Aorta (tissue), 5 donors: ENCODE results near the gene L1TD1. TPM values are rescaled to one million over a fixed set of nuclear protein-coding genes. Genes with fewer than 3 reads are reported as not detected.
"Not testable (repeated sequence)": the region's sequence is repeated elsewhere in the genome, so short reads cannot be mapped to it uniquely, and the experiment has no call there.

Experiments used
- ATAC-seq: fragments of 200-7000 bp; cut with Tn5 transposase; one replicate; pipeline ENCODE4 v1.9.1; 2022; ENCODE audit warnings: moderate library complexity; ENCODE audit not compliant: low FRiP score
- DNase-seq, 2 donors: peaks; one replicate each; pipeline ENCODE4 v3.0.0-alpha.2; 2020
- H3K27ac ChIP-seq, 2 donors: one replicate each; pipeline ENCODE4 v1.5.1; 2013; ENCODE audit warnings: low read length in 2 of 2, mild to moderate bottlenecking in 2 of 2, moderate library complexity in 2 of 2, control low read depth in 1 of 2, inconsistent platforms in 1 of 2, low read depth in 1 of 2
- H3K27me3 ChIP-seq, 2 donors: one replicate each; pipeline ENCODE4 v1.6.1; 2013; ENCODE audit warnings: control low read depth in 1 of 2, low read length in 1 of 2, mild to moderate bottlenecking in 1 of 2, moderate library complexity in 1 of 2; ENCODE audit not compliant: insufficient read depth in 2 of 2, control insufficient read depth in 1 of 2
- H3K36me3 ChIP-seq, 2 donors: one replicate each; pipeline ENCODE4 v1.6.1; 2013; ENCODE audit warnings: control low read depth in 1 of 2, low read length in 1 of 2, mild to moderate bottlenecking in 1 of 2; ENCODE audit not compliant: insufficient read depth in 2 of 2, control insufficient read depth in 1 of 2
- H3K4me1 ChIP-seq, 2 donors: one replicate each; pipeline ENCODE4 v1.6.1; 2013; ENCODE audit warnings: low read length in 2 of 2, control low read depth in 1 of 2, mild to moderate bottlenecking in 1 of 2, moderate library complexity in 1 of 2; ENCODE audit not compliant: insufficient read depth in 2 of 2, control insufficient read depth in 1 of 2
- H3K4me3 ChIP-seq, 2 donors: one replicate each; pipeline ENCODE4 v1.5.1; 2013; ENCODE audit warnings: low read length in 2 of 2, control low read depth in 1 of 2, mild to moderate bottlenecking in 1 of 2
- H3K9me3 ChIP-seq: one replicate; pipeline ENCODE4 v1.6.1; 2013; ENCODE audit warnings: mild to moderate bottlenecking, low read length; ENCODE audit not compliant: control insufficient read depth
- WGBS, 2 donors: extraction: QIAGEN DNeasy Blood & Tissue Kit; methylation state at CpG; one replicate each; pipeline ENCODE4 v1.1.7; 2013; 5-methylcytosine and 5-hydroxymethylcytosine counted together
- intact Hi-C, 2 donors: fragments of 100-400 bp; cut with DNase I; formaldehyde crosslinking; loops; one replicate each; pipeline versions ENCODE4 v1.14.2 to v1.15.0; 2022
- polyA plus RNA-seq, 2 donors: library from polyadenylated mRNA; stranded (reverse); fragments of 200-250 nt; gene quantifications; one replicate each; pipeline ENCODE4 v1.2.3, GENCODE V29; 2013
- total RNA-seq, 2 donors: library from RNA; stranded (reverse); fragmentation: NEBNext Ultra II Directional; extraction: Animal tissue kit (Norgen Biotek cat#: 25700); gene quantifications; one replicate each; pipeline ENCODE4 v1.2.1, GENCODE V29; 2021
- donor health status: healthy with polysubstance abuse.
- donor health status: Bipolar disorder and iron deficiency.
- donor health status: DM: no; HTN: no; CAD: no.
- donor health status: DM: no; HTN: no; CAD: no.
- donor health status: DM: yes; HTN: yes; CAD: no.

The L1TD1 gene
- total and polyA plus RNA-seq, 4 donors = 0.10 to 0.84 (median 0.68) TPM; not detected in 1

GRCh38 chr1:62210960-62211359 is 16.3 kb downstream of the L1TD1 start:
- no peaks in the 10 kb centered on the region for H3K36me3 ChIP-seq
- intact Hi-C loops = no loop called here
- no peak overlapping the region for H3K27ac ChIP-seq
- DNase-seq (no peak), ATAC-seq (no peak)
- H3K27me3 ChIP-seq = no peaks in the 10 kb centered on the region
- no peak overlapping the region for H3K4me3 ChIP-seq
- 90 to 94% methylated on average over 1 of the region's 1 CpG for WGBS, 2 donors
- peaks cover 5% of the 10 kb centered on the region for H3K9me3 ChIP-seq
- H3K4me1 ChIP-seq = no peaks in the 10 kb centered on the region

GRCh38 chr1:62212411-62212810 is 17.8 kb downstream of the L1TD1 start:
- no peak for ATAC-seq
- Histone ChIP-seq H3K4me3 (no peak overlapping the region), H3K27me3 (no peaks in the 10 kb centered on the region), H3K27ac (no peak overlapping the region), H3K36me3 (no peaks in the 10 kb centered on the region), H3K4me1 (no peaks in the 10 kb centered on the region), H3K9me3 (peaks cover 5% of the 10 kb centered on the region)
- no peak for DNase-seq
- 80 to 92% methylated on average over 6 of the region's 6 CpGs for WGBS, 2 donors
- intact Hi-C loops = no loop called here

- H3K27me3 ChIP-seq = no peaks in the 10 kb centered on the region
- no peak for ATAC-seq
- no peak overlapping the region for H3K4me3 ChIP-seq
- H3K27ac ChIP-seq = no peak overlapping the region
- no peak for DNase-seq
- no peaks in the 10 kb centered on the region for H3K36me3 ChIP-seq
- no peaks in the 10 kb centered on the region for H3K4me1 ChIP-seq
- peaks cover 5% of the 10 kb centered on the region for H3K9me3 ChIP-seq
- 60 to 86% methylated on average over 6 of the region's 6 CpGs for WGBS, 2 donors
- intact Hi-C loops = no loop called here
Measured at GRCh38 chr1:62213075-62213914, 18.6 kb downstream of the L1TD1 start.

GRCh38 chr1:62218604-62219003 is 24.0 kb downstream of the L1TD1 start:
- no peak for ATAC-seq
- no peak overlapping the region for H3K4me3 ChIP-seq
- no peaks in the 10 kb centered on the region for H3K9me3 ChIP-seq
- WGBS, 2 donors = 55 to 63% methylated on average over 2 of the region's 2 CpGs
- no peaks in the 10 kb centered on the region for H3K4me1 ChIP-seq
- intact Hi-C loops = no loop called here
- no peaks in the 10 kb centered on the region for H3K27me3 ChIP-seq
- no peak for DNase-seq
- no peak overlapping the region for H3K27ac ChIP-seq
- H3K36me3 ChIP-seq = no peaks in the 10 kb centered on the region

GRCh38 chr1:62220456-62220855 is 25.8 kb downstream of the L1TD1 start:
- H3K9me3 ChIP-seq, H3K4me3 ChIP-seq, H3K4me1 ChIP-seq, H3K27me3 ChIP-seq, H3K27ac ChIP-seq, H3K36me3 ChIP-seq, intact Hi-C loops, DNase-seq, ATAC-seq: not testable (repeated sequence)
- WGBS, 2 donors = 91 to 94% methylated on average over 9 of the region's 9 CpGs

GRCh38 chr1:62221171-62221570 is 26.5 kb downstream of the L1TD1 start:
- no peaks in the 10 kb centered on the region for H3K36me3 ChIP-seq
- ATAC-seq (no peak), DNase-seq (no peak)
- no peaks in the 10 kb centered on the region for H3K9me3 ChIP-seq
- intact Hi-C loops = no loop called here
- no peak overlapping the region for H3K27ac ChIP-seq
- WGBS, 2 donors = 97% methylated on average over 1 of the region's 1 CpG
- no peaks in the 10 kb centered on the region for H3K4me1 ChIP-seq
- no peaks in the 10 kb centered on the region for H3K27me3 ChIP-seq
- no peak overlapping the region for H3K4me3 ChIP-seq

GRCh38 chr1:62222321-62222720 is 27.7 kb downstream of the L1TD1 start:
- Histone ChIP-seq H3K27ac (no peak overlapping the region), H3K36me3 (no peaks in the 10 kb centered on the region), H3K27me3 (no peaks in the 10 kb centered on the region), H3K4me1 (no peaks in the 10 kb centered on the region), H3K4me3 (no peak overlapping the region), H3K9me3 (no peaks in the 10 kb centered on the region)
- DNase-seq = no peak
- intact Hi-C loops = no loop called here
- ATAC-seq = no peak
- WGBS, 2 donors = 72 to 91% methylated on average over 9 of the region's 9 CpGs

- Histone ChIP-seq H3K27ac (no peak overlapping the region), H3K36me3 (no peaks in the 10 kb centered on the region), H3K9me3 (no peaks in the 10 kb centered on the region), H3K4me3 (no peak overlapping the region), H3K27me3 (no peaks in the 10 kb centered on the region), H3K4me1 (no peaks in the 10 kb centered on the region)
- intact Hi-C loops = no loop called here
- DNase-seq (no peak), ATAC-seq (no peak)
- 41 to 47% methylated on average over 2 of the region's 3 CpGs for WGBS, 2 donors
Measured at GRCh38 chr1:62224182-62224581, 29.5 kb downstream of the L1TD1 start.

GRCh38 chr1:62227496-62227895 is 32.8 kb downstream of the L1TD1 start:
- Histone ChIP-seq H3K9me3 (no peaks in the 10 kb centered on the region), H3K27me3 (no peaks in the 10 kb centered on the region), H3K4me1 (no peaks in the 10 kb centered on the region), H3K27ac (no peak overlapping the region), H3K4me3 (no peak overlapping the region), H3K36me3 (no peaks in the 10 kb centered on the region)
- WGBS, 2 donors = 88% methylated on average over 11 of the region's 11 CpGs
- ATAC-seq (no peak), DNase-seq (no peak)
- intact Hi-C loops = no loop called here
